Measurements from ENCODE around the gene ARL6. TPM values are rescaled to one million over a fixed set of nuclear protein-coding genes. Genes with fewer than 3 reads are reported as not detected.
"Not testable (repeated sequence)": the region's sequence is repeated elsewhere in the genome, so short reads cannot be mapped to it uniquely, and the experiment has no call there.

ARL6 gene
- total RNA-seq, 2 experiments from 2014 or later: 5.8 to 6.4 TPM

- intact Hi-C loops (cut with micrococcal nuclease): no loop called here
- Mint-ChIP-seq H3K4me3 (no peak overlapping the region), H3K36me3 (ENCODE audit: low read depth) (no peaks in the 10 kb centered on the region), H3K27ac (no peak overlapping the region), H3K4me1 (ENCODE audit: low read depth) (no peaks in the 10 kb centered on the region), H3K9me3 (peaks cover 1% of the 10 kb centered on the region), H3K27me3 (no peaks in the 10 kb centered on the region)
- CTCF ChIA-PET: no interaction called here
- ATAC-seq (no peak), DNase-seq (no peak)
- POLR2A ChIA-PET: no interaction called here
- TF ChIP-seq CTCF (IDR thresholded peaks at IDR 0.05): no peak
Observed at GRCh38 chr3:97829198-97829597, 64.6 kb downstream of the ARL6 start.

GRCh38 chr3:97830638-97831037 lies 66.1 kb downstream of the ARL6 start:
- no peak overlapping the region for H3K27ac Mint-ChIP-seq
- H3K4me1 Mint-ChIP-seq (ENCODE audit: low read depth): no peaks in the 10 kb centered on the region
- no peak overlapping the region for H3K4me3 Mint-ChIP-seq
- POLR2A ChIA-PET: no interaction called here
- DNase-seq (no peak), ATAC-seq (no peak)
- H3K27me3 Mint-ChIP-seq: no peaks in the 10 kb centered on the region
- peaks cover 1% of the 10 kb centered on the region for H3K9me3 Mint-ChIP-seq
- CTCF ChIA-PET: no interaction called here
- H3K36me3 Mint-ChIP-seq (ENCODE audit: low read depth): no peaks in the 10 kb centered on the region
- TF ChIP-seq CTCF (IDR thresholded peaks at IDR 0.05): no peak
- intact Hi-C loops (cut with micrococcal nuclease): no loop called here

GRCh38 chr3:97831140-97831539 lies 66.6 kb downstream of the ARL6 start:
- no peaks in the 10 kb centered on the region for H3K27me3 Mint-ChIP-seq

GRCh38 chr3:97833184-97833583 lies 68.6 kb downstream of the ARL6 start:
- CTCF ChIA-PET; H3K9me3 Mint-ChIP-seq; DNase-seq; H3K27ac Mint-ChIP-seq; H3K4me3 Mint-ChIP-seq; H3K27me3 Mint-ChIP-seq; H3K4me1 Mint-ChIP-seq (ENCODE audit: low read depth); H3K36me3 Mint-ChIP-seq (ENCODE audit: low read depth); intact Hi-C loops (cut with micrococcal nuclease); ATAC-seq: not testable (repeated sequence)
- POLR2A ChIA-PET: interaction anchor here (1.0 kb wide), 1 partner anchor 11 kb away, joined by 3 read pairs; the partner anchor contains the start of gene CRYBG3

More at GRCh38 chr3:97831140-97831539, 66.6 kb downstream of the ARL6 start:
- no peaks in the 10 kb centered on the region for H3K36me3 Mint-ChIP-seq (ENCODE audit: low read depth)
- no peak overlapping the region for H3K27ac Mint-ChIP-seq
- ChIA-PET POLR2A (no interaction called here), CTCF (no interaction called here)
- ATAC-seq: no peak
- H3K9me3 Mint-ChIP-seq: peaks cover 1% of the 10 kb centered on the region
- DNase-seq: no peak
- H3K4me3 Mint-ChIP-seq: no peak overlapping the region
- intact Hi-C loops (cut with micrococcal nuclease): no loop called here
- no peaks in the 10 kb centered on the region for H3K4me1 Mint-ChIP-seq (ENCODE audit: low read depth)
- no peak for TF ChIP-seq CTCF (IDR thresholded peaks at IDR 0.05)

- H3K36me3 Mint-ChIP-seq (ENCODE audit: low read depth): no peaks in the 10 kb centered on the region
- ATAC-seq (no peak), DNase-seq (no peak)
- no peak overlapping the region for H3K4me3 Mint-ChIP-seq
- H3K27ac Mint-ChIP-seq: no peak overlapping the region
- intact Hi-C loops (cut with micrococcal nuclease): no loop called here
- ChIA-PET POLR2A (no interaction called here), CTCF (no interaction called here)
- H3K4me1 Mint-ChIP-seq (ENCODE audit: low read depth): no peaks in the 10 kb centered on the region
- no peak for TF ChIP-seq CTCF (IDR thresholded peaks at IDR 0.05)
- no peaks in the 10 kb centered on the region for H3K27me3 Mint-ChIP-seq
- H3K9me3 Mint-ChIP-seq: peaks cover 1% of the 10 kb centered on the region
Observed at GRCh38 chr3:97835761-97836160, 71.2 kb downstream of the ARL6 start.

- ChIA-PET CTCF (no interaction called here), POLR2A (interaction anchor here (2.1 kb wide), 1 partner anchor 17 kb away, joined by 6 read pairs; the partner anchor contains the start of gene CRYBG3)
- intact Hi-C loops (cut with micrococcal nuclease): no loop called here
- no peaks in the 10 kb centered on the region for H3K27me3 Mint-ChIP-seq
- no peaks in the 10 kb centered on the region for H3K4me1 Mint-ChIP-seq (ENCODE audit: low read depth)
- H3K4me3 Mint-ChIP-seq: no peak overlapping the region
- no peak overlapping the region for H3K27ac Mint-ChIP-seq
- DNase-seq (no peak), ATAC-seq (no peak)
- TF ChIP-seq CTCF (IDR thresholded peaks at IDR 0.05): no peak
- H3K9me3 Mint-ChIP-seq: no peaks in the 10 kb centered on the region
- H3K36me3 Mint-ChIP-seq (ENCODE audit: low read depth): no peaks in the 10 kb centered on the region
Observed at GRCh38 chr3:97838393-97838792, 73.8 kb downstream of the ARL6 start.

All from activated CD8-positive, alpha-beta T cell treated with anti-CD3 and anti-CD28 coated beads for 36 hours (primary cell).